Neural progenitor cell (in vitro differentiated cells): ENCODE measurements around the gene BEGAIN. TPM values are rescaled to one million over a fixed set of nuclear protein-coding genes. Genes with fewer than 3 reads are reported as not detected.

ENCODE experiments used
- DNase-seq: peaks from one replicate; pipeline ENCODE4 v3.0.0-alpha.2; 2016; ENCODE audit warnings: low spot score
- H2AFZ ChIP-seq: fragments of 200-600 bp; sonication (generic); replicated peaks from 2 replicates; pipeline ENCODE4 v1.6.1; 2016; ENCODE audit warnings: antibody characterized with exemption
- H3F3A ChIP-seq: fragments of 200-600 bp; sonication (generic); 2 replicates; pipeline ENCODE4 v1.6.1; 2016; ENCODE audit warnings: antibody characterized with exemption, low read depth
- H3K27ac ChIP-seq: fragments of 200-600 bp; sonication (generic); 2 replicates; pipeline ENCODE4 v1.5.1; 2016; ENCODE audit warnings: mild to moderate bottlenecking
- H3K27me3 ChIP-seq: fragments of 200-600 bp; sonication (generic); 2 replicates; pipeline ENCODE4 v1.6.1; 2016; ENCODE audit warnings: mild to moderate bottlenecking, moderate library complexity
- H3K36me3 ChIP-seq: fragments of 200-600 bp; sonication (generic); 2 replicates; pipeline ENCODE4 v1.5.1; 2016
- H3K4me1 ChIP-seq: fragments of 200-600 bp; sonication (generic); 2 replicates; pipeline ENCODE4 v1.6.1; 2016; ENCODE audit warnings: mixed run types
- H3K4me2 ChIP-seq: fragments of 200-600 bp; sonication (generic); 2 replicates; pipeline ENCODE4 v1.6.1; 2016
- H3K4me3 ChIP-seq: fragments of 200-600 bp; sonication (generic); 2 replicates; pipeline ENCODE4 v1.5.1; 2016
- H3K79me2 ChIP-seq: fragments of 200-600 bp; sonication (generic); 2 replicates; pipeline ENCODE4 v1.6.1; 2016; ENCODE audit warnings: low read depth
- H3K9ac ChIP-seq: fragments of 200-600 bp; sonication (generic); 2 replicates; pipeline ENCODE4 v1.6.1; 2016
- H3K9me3 ChIP-seq: fragments of 200-600 bp; sonication (generic); 2 replicates; pipeline ENCODE4 v1.5.1; 2016; ENCODE audit warnings: low read depth
- H4K20me1 ChIP-seq: fragments of 200-600 bp; sonication (generic); 2 replicates; pipeline ENCODE4 v1.6.1; 2016; ENCODE audit warnings: low read depth
- H3K27ac Mint-ChIP-seq: 3 replicates; pipeline ENCODE4 v1.8.0; 2021; ENCODE audit warnings: mixed read lengths
- H3K27me3 Mint-ChIP-seq: 2 replicates; pipeline ENCODE4 v1.8.0; 2022; ENCODE audit warnings: low read depth, mild to moderate bottlenecking, inconsistent platforms, moderate library complexity, mixed read lengths; ENCODE audit not compliant: insufficient read depth
- H3K36me3 Mint-ChIP-seq: 3 replicates; pipeline ENCODE4 v1.8.0; 2021; ENCODE audit warnings: mixed read lengths
- H3K4me1 Mint-ChIP-seq: 3 replicates; pipeline ENCODE4 v1.8.0; 2021; ENCODE audit warnings: mixed read lengths
- H3K4me3 Mint-ChIP-seq: 3 replicates; pipeline ENCODE4 v1.8.0; 2021; ENCODE audit warnings: mild to moderate bottlenecking, moderate library complexity, mixed read lengths
- H3K9me3 Mint-ChIP-seq: 3 replicates; pipeline ENCODE4 v1.8.0; 2020; ENCODE audit warnings: mixed read lengths
- EZH2 ChIP-seq: fragments of 200-600 bp; sonication (generic); IDR thresholded peaks from 2 replicates; pipeline ENCODE4 v1.6.1; 2017; ENCODE audit warnings: antibody characterized with exemption, mild to moderate bottlenecking, moderate library complexity
- EZH2phosphoT487 ChIP-seq: fragments of 200-600 bp; sonication (generic); IDR thresholded peaks from 2 replicates; pipeline ENCODE4 v1.6.1; 2017; ENCODE audit warnings: antibody characterized with exemption
- total RNA-seq: library from RNA; depleted of rRNA; stranded (reverse); fragments of >200 nt; gene quantifications from 2 replicates; pipeline ENCODE4 v1.2.3, GENCODE V29; 2015; ENCODE audit warnings: low replicate concordance
- TF ChIP-seq, protein P1 (sequence below): fragments of 200-600 bp; sonication (generic); IDR thresholded peaks from 2 replicates; pipeline ENCODE4 v1.5.1; 2017; ENCODE audit warnings: antibody characterized with exemption, mild to moderate bottlenecking

Gene BEGAIN
- total RNA-seq, 1 donor from 2014 or later, result 4.0 TPM

DNA sequence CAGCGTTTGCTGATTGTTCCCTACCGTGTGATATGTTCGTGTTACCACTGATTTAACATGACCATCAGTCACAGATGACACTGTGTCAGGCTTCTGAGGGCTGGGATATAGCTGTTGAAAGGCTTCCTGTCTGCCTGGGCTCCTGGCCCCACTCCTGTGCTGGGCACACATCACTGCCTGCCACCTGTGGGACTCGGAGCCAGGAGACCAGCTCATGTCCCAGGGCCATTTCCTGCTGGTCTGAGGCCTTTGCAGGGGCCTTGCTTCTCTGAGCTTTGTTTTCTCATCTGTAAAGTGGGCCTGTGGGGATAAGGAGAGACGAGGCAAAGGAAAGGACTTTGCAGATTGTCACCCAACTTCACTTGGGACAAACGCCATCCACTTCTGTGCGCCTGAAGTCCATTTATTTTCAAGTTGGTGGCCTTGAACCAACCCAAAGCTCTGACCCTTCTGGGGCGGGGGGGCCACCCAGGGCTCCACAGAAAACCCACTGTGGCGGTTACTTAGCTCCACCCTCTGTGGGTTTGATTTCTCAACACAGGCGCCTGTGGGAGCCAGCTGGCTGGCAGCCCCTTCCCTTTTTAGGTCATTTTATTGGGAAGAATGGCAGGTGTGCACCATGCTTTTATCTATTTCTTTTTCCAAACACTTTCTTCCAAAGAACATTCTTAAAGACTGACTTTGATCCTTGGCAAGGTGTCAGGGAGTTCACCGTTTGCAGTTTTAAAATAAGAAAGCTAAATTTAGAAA, 54.1 kb downstream of the BEGAIN start:
- H3K27me3 Mint-ChIP-seq, result peaks cover 12% of the 10 kb centered on the region
- DNase-seq, result no peak

DNA sequence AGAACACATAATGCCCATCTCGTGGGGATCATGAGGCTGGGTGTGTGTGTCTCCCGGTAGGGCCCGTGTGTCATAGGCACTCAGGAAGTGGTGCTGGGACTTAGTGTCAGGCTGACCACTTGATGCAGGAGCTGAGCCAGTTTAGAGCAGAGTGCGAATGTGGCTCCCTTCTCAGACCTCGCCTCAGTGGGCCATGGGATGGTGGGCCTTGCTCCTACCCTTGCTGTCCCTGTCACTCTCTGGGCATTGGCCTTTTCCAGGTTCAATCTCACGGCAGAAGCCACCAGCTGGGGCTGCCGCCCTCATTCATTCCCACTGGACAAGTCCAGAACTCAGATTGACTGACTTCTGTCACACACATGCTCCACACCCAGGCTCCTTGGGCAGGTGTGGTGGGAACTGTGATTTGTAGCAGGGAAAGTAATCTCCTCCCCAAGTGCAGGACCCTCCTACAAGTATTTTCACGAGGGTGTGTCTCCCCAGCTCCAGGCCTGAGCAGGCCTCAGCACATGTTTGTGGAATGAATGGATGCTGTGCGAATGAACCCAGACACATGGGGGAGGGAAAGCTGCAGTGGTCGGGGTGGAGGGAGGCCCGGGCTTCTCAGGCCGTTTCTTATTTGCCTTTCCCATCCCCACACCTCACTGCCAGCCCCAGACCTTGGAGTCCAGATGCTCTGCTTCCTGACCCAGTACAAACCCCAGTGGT, 54.9 kb downstream of the BEGAIN start:
- Histone ChIP-seq H4K20me1 (no peaks in the 10 kb centered on the region), H3K4me3 (no peak overlapping the region), H3K4me2 (no peak overlapping the region), H3K9me3 (no peaks in the 10 kb centered on the region), H3K4me1 (peaks cover 12% of the 10 kb centered on the region), H3K9ac (no peak overlapping the region), H3K27ac (no peak overlapping the region), H2AFZ (no peak overlapping the region), H3F3A (no peaks in the 10 kb centered on the region), H3K36me3 (no peaks in the 10 kb centered on the region), H3K27me3 (no peaks in the 10 kb centered on the region), H3K79me2 (no peaks in the 10 kb centered on the region)
- H3K4me1 Mint-ChIP-seq, result peaks cover 23% of the 10 kb centered on the region
- no peak for DNase-seq
- H3K36me3 Mint-ChIP-seq, result no peaks in the 10 kb centered on the region
- H3K27me3 Mint-ChIP-seq, result peaks cover 12% of the 10 kb centered on the region
- no peak overlapping the region for H3K27ac Mint-ChIP-seq
- no peak overlapping the region for H3K4me3 Mint-ChIP-seq
- no peaks in the 10 kb centered on the region for H3K9me3 Mint-ChIP-seq
- TF ChIP-seq, protein P1, sequence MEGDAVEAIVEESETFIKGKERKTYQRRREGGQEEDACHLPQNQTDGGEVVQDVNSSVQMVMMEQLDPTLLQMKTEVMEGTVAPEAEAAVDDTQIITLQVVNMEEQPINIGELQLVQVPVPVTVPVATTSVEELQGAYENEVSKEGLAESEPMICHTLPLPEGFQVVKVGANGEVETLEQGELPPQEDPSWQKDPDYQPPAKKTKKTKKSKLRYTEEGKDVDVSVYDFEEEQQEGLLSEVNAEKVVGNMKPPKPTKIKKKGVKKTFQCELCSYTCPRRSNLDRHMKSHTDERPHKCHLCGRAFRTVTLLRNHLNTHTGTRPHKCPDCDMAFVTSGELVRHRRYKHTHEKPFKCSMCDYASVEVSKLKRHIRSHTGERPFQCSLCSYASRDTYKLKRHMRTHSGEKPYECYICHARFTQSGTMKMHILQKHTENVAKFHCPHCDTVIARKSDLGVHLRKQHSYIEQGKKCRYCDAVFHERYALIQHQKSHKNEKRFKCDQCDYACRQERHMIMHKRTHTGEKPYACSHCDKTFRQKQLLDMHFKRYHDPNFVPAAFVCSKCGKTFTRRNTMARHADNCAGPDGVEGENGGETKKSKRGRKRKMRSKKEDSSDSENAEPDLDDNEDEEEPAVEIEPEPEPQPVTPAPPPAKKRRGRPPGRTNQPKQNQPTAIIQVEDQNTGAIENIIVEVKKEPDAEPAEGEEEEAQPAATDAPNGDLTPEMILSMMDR, result no peak
- no peak for TF ChIP-seq EZH2
- TF ChIP-seq EZH2phosphoT487, result no peak

More for the DNA sequence above, 54.1 kb downstream of the BEGAIN start:
- TF ChIP-seq EZH2phosphoT487 (no peak), EZH2 (no peak)
- TF ChIP-seq, protein P1, result no peak
- no peak overlapping the region for H3K4me2 ChIP-seq
- peaks cover 12% of the 10 kb centered on the region for H3K4me1 ChIP-seq
- H3F3A ChIP-seq, result no peaks in the 10 kb centered on the region
- no peaks in the 10 kb centered on the region for H4K20me1 ChIP-seq
- H3K4me3 ChIP-seq, result no peak overlapping the region
- no peaks in the 10 kb centered on the region for H3K36me3 ChIP-seq
- H3K9ac ChIP-seq, result no peak overlapping the region
- H3K9me3 ChIP-seq, result no peaks in the 10 kb centered on the region
- Mint-ChIP-seq H3K9me3 (no peaks in the 10 kb centered on the region), H3K4me1 (peaks cover 23% of the 10 kb centered on the region), H3K36me3 (no peaks in the 10 kb centered on the region), H3K27ac (no peak overlapping the region), H3K4me3 (no peak overlapping the region)
- no peaks in the 10 kb centered on the region for H3K27me3 ChIP-seq
- H3K27ac ChIP-seq, result no peak overlapping the region
- no peak overlapping the region for H2AFZ ChIP-seq
- no peaks in the 10 kb centered on the region for H3K79me2 ChIP-seq

DNA sequence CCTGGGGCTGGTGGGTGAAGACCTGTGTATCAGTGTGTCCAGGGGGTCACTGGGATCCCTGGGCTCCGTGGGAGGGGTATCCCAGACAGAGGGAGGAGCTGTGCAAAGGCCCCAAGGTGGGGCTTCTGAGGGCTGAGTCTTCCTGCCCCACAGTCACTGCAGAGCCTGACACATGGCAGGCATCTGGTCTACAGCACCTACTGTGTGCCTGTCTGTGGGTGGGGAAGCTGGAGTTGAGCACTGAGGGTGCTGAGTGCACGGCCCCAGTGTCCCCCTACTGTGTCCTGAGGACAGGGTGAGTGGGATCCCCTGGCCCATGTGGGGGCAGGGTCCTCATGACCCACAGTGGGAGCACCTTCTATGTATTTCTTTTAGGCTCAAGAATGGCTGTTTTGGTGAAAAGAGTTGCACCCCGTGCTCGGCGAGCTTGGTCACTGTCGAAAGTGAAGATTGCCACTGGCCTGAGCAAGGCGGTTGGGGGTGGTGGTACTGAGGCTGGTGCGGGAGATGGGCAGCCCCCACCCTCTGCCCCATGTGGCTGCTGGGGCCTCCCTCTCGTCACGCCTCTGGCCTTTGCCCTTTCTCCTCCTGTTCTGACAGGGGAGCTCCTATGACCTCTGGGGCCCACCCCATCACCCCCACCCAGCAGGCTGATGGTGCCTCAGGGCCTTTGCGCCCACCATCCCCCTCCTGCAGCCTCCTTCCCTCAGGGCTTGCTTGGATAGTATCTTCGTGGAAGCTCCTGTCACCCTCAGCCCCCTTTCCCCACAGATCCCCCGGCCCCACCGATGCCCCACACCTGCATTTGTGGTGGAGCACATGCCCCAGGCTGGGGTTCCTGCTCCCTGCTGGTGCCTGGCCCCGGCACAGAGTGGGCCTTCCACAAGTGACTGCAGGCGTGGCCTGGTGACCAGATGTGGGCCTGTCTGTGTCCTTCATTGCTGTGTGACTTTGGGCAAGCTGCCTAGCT, 55.8 kb downstream of the BEGAIN start:
- Histone ChIP-seq H3K4me3 (no peak overlapping the region), H3K4me1 (peaks cover 12% of the 10 kb centered on the region), H3K9ac (no peak overlapping the region), H3K79me2 (no peaks in the 10 kb centered on the region), H3K27ac (no peak overlapping the region), H2AFZ (no peak overlapping the region), H4K20me1 (no peaks in the 10 kb centered on the region), H3K27me3 (no peaks in the 10 kb centered on the region), H3F3A (no peaks in the 10 kb centered on the region), H3K36me3 (no peaks in the 10 kb centered on the region), H3K9me3 (no peaks in the 10 kb centered on the region), H3K4me2 (no peak overlapping the region)
- DNase-seq, result no peak
- Mint-ChIP-seq H3K9me3 (no peaks in the 10 kb centered on the region), H3K27ac (no peak overlapping the region), H3K36me3 (no peaks in the 10 kb centered on the region), H3K27me3 (peaks cover 9% of the 10 kb centered on the region), H3K4me1 (peaks cover 16% of the 10 kb centered on the region), H3K4me3 (no peak overlapping the region)
- TF ChIP-seq EZH2phosphoT487 (no peak), EZH2 (no peak)
- TF ChIP-seq, protein P1, result no peak
